HCT116 (cell line): ENCODE results near the gene TUBA1C. TPM values are rescaled to one million over a fixed set of nuclear protein-coding genes. Genes with fewer than 3 reads are reported as not detected.
"Not testable (repeated sequence)": the region's sequence is repeated elsewhere in the genome, so short reads cannot be mapped to it uniquely, and the experiment has no call there.

ENCODE experiments used
- ATAC-seq: fragments of 200-7000 bp; cut with Tn5 transposase; 2 replicates; pipeline ENCODE4 v1.9.1; 2020; ENCODE audit warnings: mild to moderate bottlenecking, moderate library complexity
- BruUV-seq: library from RNA; stranded (reverse); fragments of 400-500 nt; replicated peaks from 2 replicates; lab custom pipeline; 2021; lab: Mats Ljungman, UMichigan
- CTCF ChIA-PET: fragments of 300-600 bp; sonication (Branson Sonifier 250); formaldehyde crosslinking; loops from one replicate; lab custom pipeline; 2021; ENCODE audit warnings: antibody characterized with exemption; lab: Charles Lee
- POLR2A ChIA-PET: fragments of 300-600, 350-600 bp; sonication (Branson Sonifier 250); formaldehyde crosslinking; loops from one replicate; lab custom pipeline; 2021; ENCODE audit warnings: antibody characterized with exemption; lab: Charles Lee
- RAD21 ChIA-PET, 2 experiments: fragments of 300-600 bp; sonication (Branson Sonifier 250); formaldehyde crosslinking; loops; one replicate each; lab custom pipeline; 2023; ENCODE audit warnings: low total read pairs in 2 of 2; ENCODE audit not compliant: uncharacterized antibody in 2 of 2, unreplicated experiment in 2 of 2, low non-redundant PET in 1 of 2; lab: Charles Lee
- DNase-seq: peaks from one replicate; pipeline ENCODE4 v3.0.0-alpha.2; 2010; ENCODE audit warnings: low read depth, low spot score
- H2AFZ ChIP-seq: fragments of 200-600 bp; shearing (Covaris generic), sonication (generic); 2 replicates; pipeline ENCODE4 v1.6.1; 2017; ENCODE audit warnings: low read depth, mixed run types, mixed read lengths, antibody characterized with exemption, low read length; ENCODE audit not compliant: poor library complexity, severe bottlenecking
- H3K27ac ChIP-seq: 2 replicates; pipeline ENCODE4 v1.5.1; 2012; ENCODE audit warnings: low read depth, low read length
- H3K27me3 ChIP-seq: fragments of 200-600 bp; sonication (generic); 2 replicates; pipeline ENCODE4 v1.6.1; 2016; ENCODE audit warnings: mixed run types, low read length, mixed read lengths; ENCODE audit not compliant: insufficient read depth
- H3K36me3 ChIP-seq, 2 experiments: fragments of 200-500 bp in 1 of 2; fragments of 200-600 bp in 1 of 2; sonication (Bioruptor generic) in 1 of 2; sonication (generic) in 1 of 2; 2 replicates each; pipeline versions ENCODE4 v1.5.1 to v1.6.1; 2014 to 2016; ENCODE audit warnings: low read length in 2 of 2, inconsistent platforms in 1 of 2, mixed read lengths in 1 of 2, mixed run types in 1 of 2; ENCODE audit not compliant: insufficient read depth in 2 of 2, control insufficient read depth in 1 of 2
- H3K4me1 ChIP-seq, 2 experiments: fragments of 200-600 bp in 1 of 2; sonication (generic) in 1 of 2; 2 replicates each; pipeline versions ENCODE4 v1.5.1 to v1.6.1; 2012 to 2017; ENCODE audit warnings: low read length in 2 of 2, inconsistent platforms in 1 of 2, mild to moderate bottlenecking in 1 of 2, mixed read lengths in 1 of 2, mixed run types in 1 of 2, moderate library complexity in 1 of 2; ENCODE audit not compliant: insufficient read depth in 2 of 2, control insufficient read depth in 1 of 2
- H3K4me2 ChIP-seq: fragments of 200-600 bp; sonication (generic); 2 replicates; pipeline ENCODE4 v1.6.1; 2017; ENCODE audit warnings: mixed run types, low read length, mixed read lengths
- H3K4me3 ChIP-seq, 2 experiments: fragments of 200-600 bp in 1 of 2; sonication (generic) in 1 of 2; replicated peaks in 1 of 2; 2 replicates each; pipeline ENCODE4 v1.5.1; 2011 to 2016; ENCODE audit warnings: low read length in 2 of 2, control low read depth in 1 of 2, low read depth in 1 of 2, mild to moderate bottlenecking in 1 of 2, mixed read lengths in 1 of 2, mixed run types in 1 of 2
- H3K79me2 ChIP-seq: fragments of 200-600 bp; sonication (generic); 2 replicates; pipeline ENCODE4 v1.6.1; 2017; ENCODE audit warnings: mild to moderate bottlenecking, mixed run types, low read length, moderate library complexity, mixed read lengths; ENCODE audit not compliant: insufficient read depth
- H3K9ac ChIP-seq: fragments of 200-600 bp; sonication (generic); 2 replicates; pipeline ENCODE4 v1.6.1; 2016; ENCODE audit warnings: low read length, mixed read lengths
- H3K9me2 ChIP-seq: fragments of 200-600 bp; sonication (generic), shearing (Covaris generic); 2 replicates; pipeline ENCODE4 v1.6.1; 2017; ENCODE audit warnings: mixed run types, mild to moderate bottlenecking, moderate library complexity; ENCODE audit not compliant: insufficient read depth
- H3K9me3 ChIP-seq, 2 experiments: fragments of 200-500 bp in 1 of 2; fragments of 200-600 bp in 1 of 2; sonication (Bioruptor generic) in 1 of 2; sonication (generic) in 1 of 2; 2 replicates each; pipeline ENCODE4 v1.6.1; 2014 to 2017; ENCODE audit warnings: low read length in 2 of 2, mixed read lengths in 2 of 2, inconsistent platforms in 1 of 2, low read depth in 1 of 2, mild to moderate bottlenecking in 1 of 2, mixed run types in 1 of 2, moderate library complexity in 1 of 2; ENCODE audit not compliant: control insufficient read depth in 1 of 2, insufficient read depth in 1 of 2
- H4K20me1 ChIP-seq: fragments of 200-600 bp; sonication (generic), shearing (Covaris generic); 2 replicates; pipeline ENCODE4 v1.6.1; 2017; ENCODE audit warnings: mixed run types, mild to moderate bottlenecking, moderate library complexity; ENCODE audit not compliant: insufficient read depth
- ATF3 ChIP-seq: IDR thresholded peaks from 2 replicates; pipeline ENCODE4 v1.6.1; 2012
- CEBPB ChIP-seq: IDR thresholded peaks from 2 replicates; pipeline ENCODE4 v1.6.1; 2012; ENCODE audit warnings: low read depth
- EZH2phosphoT487 ChIP-seq: fragments of 200-600 bp; IDR thresholded peaks from 2 replicates; pipeline ENCODE4 v1.6.1; 2018; ENCODE audit warnings: antibody characterized with exemption, borderline replicate concordance
- intact Hi-C: fragments of 100-400 bp; cut with micrococcal nuclease; formaldehyde crosslinking; loops from 2 replicates; pipeline ENCODE4 v1.10.0; 2022
- total RNA-seq: library from RNA; stranded (reverse); gene quantifications from one replicate; pipeline ENCODE4 v1.2.1, GENCODE V29; 2021; ENCODE audit not compliant: unreplicated experiment

The TUBA1C gene
- total RNA-seq, 1 experiment from 2014 or later: 571 TPM

- H3K4me3 ChIP-seq: no peak overlapping the region
- no peaks in the 10 kb centered on the region for H3K79me2 ChIP-seq
- no peak overlapping the region for H3K9ac ChIP-seq
- ChIA-PET POLR2A (interaction anchor here (0.9 to 1.4 kb wide), 2 partner anchors 8 to 9 kb away, joined by 3 read pairs; partner anchors contain the start of gene TUBA1C), CTCF (no interaction called here), RAD21 (no interaction called here)
- no peak for TF ChIP-seq CEBPB
- TF ChIP-seq EZH2phosphoT487: no peak
- no peak for TF ChIP-seq ATF3
- no peak for ATAC-seq
- no peak for DNase-seq
- no peaks in the 10 kb centered on the region for H3K9me3 ChIP-seq
- no TSS peak for BruUV-seq
- H2AFZ ChIP-seq: no peak overlapping the region
- no peak overlapping the region for H3K27ac ChIP-seq
- H3K9me2 ChIP-seq: no peaks in the 10 kb centered on the region
- no peaks in the 10 kb centered on the region for H4K20me1 ChIP-seq
- intact Hi-C loops: no loop called here
- H3K4me1 ChIP-seq: peaks cover 4 to 15% of the 10 kb centered on the region in 2 experiments; a peak in 3 of 4 replicates
- no peaks in the 10 kb centered on the region for H3K36me3 ChIP-seq
- no peaks in the 10 kb centered on the region for H3K27me3 ChIP-seq
- 0 out of 2 replicates have a peak overlapping the region, but pooled peaks have one; percentile 14 for H3K4me2 ChIP-seq
These were observed 8.8 kb upstream of the TUBA1C start for GRCh38 chr12:49255857-49256637.

- H3K4me2 ChIP-seq: peak overlapping the region; percentile 7; the same call in 1 of the 2 replicates
- H3K79me2 ChIP-seq, H2AFZ ChIP-seq, BruUV-seq, H4K20me1 ChIP-seq, H3K36me3 ChIP-seq, H3K27ac ChIP-seq, H3K9ac ChIP-seq, intact Hi-C loops, CTCF ChIA-PET, POLR2A ChIA-PET, H3K9me2 ChIP-seq, H3K9me3 ChIP-seq, H3K4me3 ChIP-seq, DNase-seq, H3K27me3 ChIP-seq, ATAC-seq, RAD21 ChIA-PET: not testable (repeated sequence)
- H3K4me1 ChIP-seq: peaks cover 4 to 14% of the 10 kb centered on the region in 2 experiments; a peak in 3 of 4 replicates
These were observed 7.2 kb upstream of the TUBA1C start for GRCh38 chr12:49257508-49258184.
